ENCODE measurements around the gene IYD.
A peak's percentile ranks its signal among the peaks of the same experiment; 100 is the strongest.

IYD gene

GRCh38 chr6:150394899-150395295 lies 26.1 kb downstream of the IYD start:
- Histone ChIP-seq H3K36me3 (replicated peaks; ENCODE audit: low read depth, low read length) (no peaks in the 10 kb centered on the region), H3K4me3 (ENCODE audit: low read length) (no peak overlapping the region), H3K9ac (ENCODE audit: low read length) (no peak overlapping the region), H3K27me3 (ENCODE audit: low read depth, low read length) (no peaks in the 10 kb centered on the region), H3K79me2 (ENCODE audit: low read length) (no peaks in the 10 kb centered on the region), H2AFZ (ENCODE audit: low read depth, low read length) (no peak overlapping the region), H3K9me3 (ENCODE audit: insufficient read depth, low read length) (no peaks in the 10 kb centered on the region), H3K4me2 (ENCODE audit: low read length) (no peak overlapping the region), H4K20me1 (ENCODE audit: insufficient read depth, low read length) (no peaks in the 10 kb centered on the region), H3K27ac (ENCODE audit: low read length) (no peak overlapping the region), H3K4me1 (ENCODE audit: low read length) (no peaks in the 10 kb centered on the region)
- TF ChIP-seq CTCF (IDR thresholded peaks at IDR 0.05; ENCODE audit: low read depth, low read length) (no peak), EZH2phosphoT487 (IDR thresholded peaks at IDR 0.05; ENCODE audit: low read depth) (no peak)

GRCh38 chr6:150395388-150396009 lies 26.7 kb downstream of the IYD start:
- TF ChIP-seq CTCF (IDR thresholded peaks at IDR 0.05; ENCODE audit: low read depth, low read length) (peak; percentile 69), EZH2phosphoT487 (IDR thresholded peaks at IDR 0.05; ENCODE audit: low read depth) (no peak)
- H3K79me2 ChIP-seq (ENCODE audit: low read length) = no peaks in the 10 kb centered on the region
- no peaks in the 10 kb centered on the region for H3K9me3 ChIP-seq (ENCODE audit: insufficient read depth, low read length)
- no peak overlapping the region for H3K4me3 ChIP-seq (ENCODE audit: low read length)
- H4K20me1 ChIP-seq (ENCODE audit: insufficient read depth, low read length) = no peaks in the 10 kb centered on the region
- no peaks in the 10 kb centered on the region for H3K36me3 ChIP-seq (replicated peaks; ENCODE audit: low read depth, low read length)
- no peak overlapping the region for H3K9ac ChIP-seq (ENCODE audit: low read length)
- peak overlapping the region; percentile 16; the same call in 1 of the 2 replicates for H3K4me2 ChIP-seq (ENCODE audit: low read length)
- no peak overlapping the region for H2AFZ ChIP-seq (ENCODE audit: low read depth, low read length)
- no peak overlapping the region for H3K27ac ChIP-seq (ENCODE audit: low read length)
- H3K27me3 ChIP-seq (ENCODE audit: low read depth, low read length) = no peaks in the 10 kb centered on the region
- no peaks in the 10 kb centered on the region for H3K4me1 ChIP-seq (ENCODE audit: low read length)

- no peak overlapping the region for H2AFZ ChIP-seq (ENCODE audit: low read depth, low read length)
- no peaks in the 10 kb centered on the region for H4K20me1 ChIP-seq (ENCODE audit: insufficient read depth, low read length)
- H3K4me1 ChIP-seq (ENCODE audit: low read length) = no peaks in the 10 kb centered on the region
- H3K4me2 ChIP-seq (ENCODE audit: low read length) = no peak overlapping the region
- H3K9me3 ChIP-seq (ENCODE audit: insufficient read depth, low read length) = 0 out of 2 replicates have a peak, but pooled peaks cover 4% of the 10 kb centered on the region
- H3K9ac ChIP-seq (ENCODE audit: low read length) = no peak overlapping the region
- H3K36me3 ChIP-seq (replicated peaks; ENCODE audit: low read depth, low read length) = no peaks in the 10 kb centered on the region
- H3K79me2 ChIP-seq (ENCODE audit: low read length) = no peaks in the 10 kb centered on the region
- no peak overlapping the region for H3K4me3 ChIP-seq (ENCODE audit: low read length)
- H3K27ac ChIP-seq (ENCODE audit: low read length) = no peak overlapping the region
- no peaks in the 10 kb centered on the region for H3K27me3 ChIP-seq (ENCODE audit: low read depth, low read length)
- no peak for TF ChIP-seq CTCF (IDR thresholded peaks at IDR 0.05; ENCODE audit: low read depth, low read length)
- no peak for TF ChIP-seq EZH2phosphoT487 (IDR thresholded peaks at IDR 0.05; ENCODE audit: low read depth)
These were observed 34.8 kb downstream of the IYD start for GRCh38 chr6:150403458-150404246.

GRCh38 chr6:150406948-150407347 lies 38.1 kb downstream of the IYD start:
- H3K4me3 ChIP-seq (ENCODE audit: low read length) = no peak overlapping the region
- no peak overlapping the region for H2AFZ ChIP-seq (ENCODE audit: low read depth, low read length)
- peaks cover 12% of the 10 kb centered on the region for H3K4me1 ChIP-seq (ENCODE audit: low read length)
- H3K36me3 ChIP-seq (replicated peaks; ENCODE audit: low read depth, low read length) = no peaks in the 10 kb centered on the region
- H4K20me1 ChIP-seq (ENCODE audit: insufficient read depth, low read length) = no peaks in the 10 kb centered on the region
- TF ChIP-seq CTCF (IDR thresholded peaks at IDR 0.05; ENCODE audit: low read depth, low read length) (no peak), EZH2phosphoT487 (IDR thresholded peaks at IDR 0.05; ENCODE audit: low read depth) (no peak)
- H3K27me3 ChIP-seq (ENCODE audit: low read depth, low read length) = 0 out of 2 replicates have a peak, but pooled peaks cover 2% of the 10 kb centered on the region
- H3K79me2 ChIP-seq (ENCODE audit: low read length) = no peaks in the 10 kb centered on the region
- H3K9me3 ChIP-seq (ENCODE audit: insufficient read depth, low read length) = 0 out of 2 replicates have a peak, but pooled peaks cover 4% of the 10 kb centered on the region
- H3K9ac ChIP-seq (ENCODE audit: low read length) = no peak overlapping the region
- no peak overlapping the region for H3K4me2 ChIP-seq (ENCODE audit: low read length)
- no peak overlapping the region for H3K27ac ChIP-seq (ENCODE audit: low read length)

Measured in OCI-LY3 (cell line).